Fibroblast of lung (primary cell): ENCODE results near the gene MYBL2.

Experiments
- CTCF ChIP-seq, 2 donors: IDR thresholded peaks in 1 of 2; conservative IDR thresholded peaks in 1 of 2; 1 replicate in 1 of 2; 2 replicates in 1 of 2; pipeline ENCODE4 v1.5.1; 2011 to 2012; ENCODE audit warnings: low read length in 2 of 2, control low read depth in 1 of 2, inconsistent platforms in 1 of 2, low read depth in 1 of 2, mild to moderate bottlenecking in 1 of 2
- EZH2 ChIP-seq: IDR thresholded peaks from 2 replicates; pipeline ENCODE4 v1.5.1; 2012; ENCODE audit warnings: low read length, control low read depth, mild to moderate bottlenecking; ENCODE audit errors: missing control alignments

GRCh38 chr20:43731469-43731868 lies 64.6 kb downstream of the MYBL2 start:
- TF ChIP-seq CTCF (conservative IDR thresholded peaks at IDR 0.05 in 1 of 2, IDR thresholded peaks at IDR 0.05 in 1 of 2; ENCODE audit: low read depth in 1 of 2, low read length in 2 of 2) (no peak), EZH2 (no peak)
